H54 (cell line): ENCODE results near the gene RFTN1.

Experiments
- DNase-seq: peaks from one replicate; pipeline ENCODE4 v3.0.0; 2011; ENCODE audit warnings: low spot score, mixed read lengths; ENCODE audit not compliant: insufficient read length
- FAIRE-seq: peaks from 3 replicates; lab custom pipeline; 2011; peaks lifted over from hg19 to GRCh38; lab: Jason Lieb, UNC
- POLR2A ChIP-seq: IDR thresholded peaks from 2 replicates; pipeline ENCODE4 v1.6.1; 2011; ENCODE audit warnings: low read depth, mild to moderate bottlenecking, low read length

The RFTN1 gene

GRCh38 chr3:16543242-16543864, 29.9 kb upstream of the RFTN1 start:
- FAIRE-seq, result no peak
- no peak for DNase-seq

GRCh38 chr3:16538507-16538906, 25.0 kb upstream of the RFTN1 start:
- FAIRE-seq (no peak), DNase-seq (no peak)
- TF ChIP-seq POLR2A, result no peak

More at GRCh38 chr3:16543242-16543864, 29.9 kb upstream of the RFTN1 start:
- no peak for TF ChIP-seq POLR2A

GRCh38 chr3:16536996-16537395, 23.5 kb upstream of the RFTN1 start:
- TF ChIP-seq POLR2A, result no peak
- DNase-seq (no peak), FAIRE-seq (no peak)

- FAIRE-seq (no peak), DNase-seq (no peak)
These were observed 22.8 kb upstream of the RFTN1 start for GRCh38 chr3:16536344-16536663.

GRCh38 chr3:16534640-16535262, 21.3 kb upstream of the RFTN1 start:
- FAIRE-seq, result no peak
- TF ChIP-seq POLR2A, result no peak
- DNase-seq, result no peak

More at GRCh38 chr3:16536344-16536663, 22.8 kb upstream of the RFTN1 start:
- no peak for TF ChIP-seq POLR2A

GRCh38 chr3:16533928-16534574, 20.6 kb upstream of the RFTN1 start:
- DNase-seq (no peak), FAIRE-seq (no peak)
- TF ChIP-seq POLR2A, result no peak

- no peak for FAIRE-seq
- TF ChIP-seq POLR2A, result no peak
- DNase-seq, result no peak
These were observed 15.8 kb upstream of the RFTN1 start for GRCh38 chr3:16529264-16529663.

- FAIRE-seq (no peak), DNase-seq (no peak)
- no peak for TF ChIP-seq POLR2A
These were observed 15.1 kb upstream of the RFTN1 start for GRCh38 chr3:16528581-16528993.

GRCh38 chr3:16528106-16528505, 14.6 kb upstream of the RFTN1 start:
- TF ChIP-seq POLR2A, result no peak
- no peak for FAIRE-seq
- no peak for DNase-seq

- FAIRE-seq (no peak), DNase-seq (no peak)
- no peak for TF ChIP-seq POLR2A
These were observed 10.7 kb upstream of the RFTN1 start for GRCh38 chr3:16524196-16524595.

- DNase-seq (no peak), FAIRE-seq (no peak)
- TF ChIP-seq POLR2A, result no peak
These were observed 10.3 kb upstream of the RFTN1 start for GRCh38 chr3:16523778-16524177.

- DNase-seq (no peak), FAIRE-seq (no peak)
- no peak for TF ChIP-seq POLR2A
These were observed 9.3 kb upstream of the RFTN1 start for GRCh38 chr3:16522834-16523233.

- DNase-seq (no peak), FAIRE-seq (no peak)
- TF ChIP-seq POLR2A, result no peak
These were observed 7.7 kb upstream of the RFTN1 start for GRCh38 chr3:16520970-16521881.
